IPS-NIHi11 (cell line): ENCODE measurements around the gene NTRK3.

Experiments used
- DNase-seq: peaks from one replicate; pipeline ENCODE4 v3.0.0; 2012; ENCODE audit warnings: mixed read lengths, low spot score

NTRK3 gene

GRCh38 chr15:88029696-88030095, 226.8 kb downstream of the NTRK3 start:
- DNase-seq, result no peak

DNA sequence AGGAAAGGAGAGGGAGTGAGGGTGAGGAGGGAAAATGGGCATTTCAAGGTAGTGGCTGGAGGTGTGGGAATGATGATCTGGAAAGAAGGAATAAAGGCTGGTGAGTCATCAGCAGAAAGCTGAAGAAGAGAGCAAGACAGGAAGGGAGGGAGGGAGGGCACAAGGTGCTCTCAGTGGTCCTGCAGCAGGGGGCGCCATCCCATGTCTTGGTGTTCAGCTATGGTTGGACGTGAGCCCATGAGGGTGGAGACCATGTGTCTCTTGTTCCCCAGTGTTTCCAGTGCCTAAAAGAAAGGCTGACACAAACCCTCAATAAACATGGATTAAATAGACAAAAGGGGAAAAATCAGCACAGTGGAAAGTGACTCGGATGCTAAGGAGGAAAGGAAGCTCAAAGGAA, 228.5 kb downstream of the NTRK3 start:
- DNase-seq, result peak; percentile 20

DNA sequence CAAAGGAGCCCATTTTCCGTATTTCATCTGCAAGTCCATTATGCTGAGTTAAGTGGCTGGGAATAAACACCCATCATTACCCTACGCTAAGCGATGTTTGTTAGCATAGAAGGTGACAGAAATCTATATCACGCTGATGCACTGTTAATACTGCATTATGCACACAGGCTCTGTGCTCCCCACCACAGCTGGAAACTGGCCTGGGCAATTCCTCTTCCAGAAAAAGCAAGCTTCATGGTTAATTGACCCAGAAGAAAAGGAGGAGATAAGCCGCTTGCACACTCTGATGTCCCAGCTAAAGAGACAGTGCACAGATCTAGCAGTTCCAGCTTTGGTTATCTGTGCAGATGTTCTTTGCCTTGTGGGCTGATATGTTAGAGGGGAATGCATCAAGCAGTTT, 232.6 kb downstream of the NTRK3 start:
- no peak for DNase-seq

DNA sequence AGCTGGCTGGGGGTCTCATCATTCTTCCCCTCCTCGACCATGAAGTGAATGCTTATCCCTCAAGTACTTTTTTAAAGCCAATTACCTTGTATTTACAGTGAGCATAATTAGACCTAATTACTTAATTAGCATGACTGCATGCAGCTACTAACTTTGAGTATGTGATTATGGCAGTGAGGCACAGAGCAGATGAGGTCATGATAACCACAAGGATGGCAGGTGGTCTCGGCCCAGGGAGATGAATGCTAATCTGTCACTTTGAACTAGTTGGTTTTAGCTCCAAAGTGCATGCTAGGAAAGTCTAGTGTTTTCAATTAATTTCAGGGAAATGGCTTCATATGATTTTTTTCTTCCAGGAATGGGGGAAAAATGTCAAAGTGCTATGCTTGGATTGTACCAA, 233.8 kb downstream of the NTRK3 start:
- no peak for DNase-seq

- no peak for DNase-seq
These were observed 234.9 kb downstream of the NTRK3 start for GRCh38 chr15:88021601-88022000.

DNA sequence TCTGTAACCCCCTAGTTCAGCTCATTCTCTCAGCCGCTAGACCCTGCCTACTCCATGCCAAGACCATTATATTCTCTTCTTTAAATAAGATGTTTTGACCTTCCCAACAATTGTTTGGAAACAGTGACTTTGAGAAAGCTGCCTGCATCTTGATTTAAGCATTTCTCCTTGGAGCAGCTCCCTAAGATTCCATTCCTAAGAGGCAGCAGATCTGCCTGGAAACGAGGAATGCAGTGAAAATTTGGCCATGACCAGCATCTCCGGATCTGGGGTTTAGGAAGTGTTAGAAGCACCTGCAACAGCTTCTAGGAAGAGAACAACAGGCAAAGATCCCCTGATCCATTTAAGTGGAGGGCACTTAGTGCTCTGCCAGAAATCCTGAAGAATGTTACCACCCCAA, 235.7 kb downstream of the NTRK3 start:
- no peak for DNase-seq

DNA sequence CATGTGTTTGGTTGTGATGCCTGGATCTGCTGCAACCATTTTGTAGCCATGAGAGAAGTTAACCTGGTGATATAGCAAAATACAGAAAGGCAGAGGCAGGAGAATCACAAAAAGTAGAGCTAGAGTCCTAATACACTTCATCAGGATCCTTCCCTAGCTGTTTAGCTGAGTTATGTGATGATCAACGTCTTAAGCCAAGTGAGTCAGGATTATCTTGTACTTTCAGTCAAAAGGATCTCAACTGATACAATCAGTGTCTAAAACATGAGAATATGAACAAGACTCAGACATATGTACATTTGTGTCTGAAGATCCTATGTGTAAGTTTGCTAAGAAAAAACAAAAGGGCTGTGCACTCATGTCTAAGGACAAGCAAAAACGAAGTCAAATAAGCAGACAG, 236.9 kb downstream of the NTRK3 start:
- DNase-seq, result no peak

GRCh38 chr15:88018869-88019641, 237.5 kb downstream of the NTRK3 start:
- no peak for DNase-seq

GRCh38 chr15:88017753-88018152, 238.8 kb downstream of the NTRK3 start:
- no peak for DNase-seq

- DNase-seq, result no peak
These were observed 240.1 kb downstream of the NTRK3 start for GRCh38 chr15:88016406-88016805.

GRCh38 chr15:88015228-88015860, 241.2 kb downstream of the NTRK3 start:
- peak; percentile 37 for DNase-seq

- DNase-seq, result no peak
These were observed 241.9 kb downstream of the NTRK3 start for GRCh38 chr15:88014454-88015160.

GRCh38 chr15:88013111-88013510, 243.4 kb downstream of the NTRK3 start:
- no peak for DNase-seq

DNA sequence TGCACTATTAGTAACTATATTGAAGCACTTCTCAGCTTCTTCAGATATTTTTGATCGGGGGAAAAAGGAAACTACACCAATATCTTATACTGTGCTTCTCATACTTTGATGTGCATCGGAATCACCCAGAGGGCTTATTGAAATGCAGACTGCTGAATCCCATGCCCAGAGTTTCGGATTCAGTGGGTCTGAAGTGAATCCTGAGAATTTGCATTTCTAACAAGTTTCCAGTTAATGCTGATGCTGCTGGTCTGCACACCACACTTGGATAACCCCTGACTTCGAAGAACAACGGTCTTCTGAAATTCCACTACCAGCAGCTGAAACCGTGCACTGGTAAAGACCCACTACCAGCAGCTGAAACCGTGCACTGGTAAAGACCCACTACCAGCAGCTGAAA, 243.9 kb downstream of the NTRK3 start:
- no peak for DNase-seq

DNA sequence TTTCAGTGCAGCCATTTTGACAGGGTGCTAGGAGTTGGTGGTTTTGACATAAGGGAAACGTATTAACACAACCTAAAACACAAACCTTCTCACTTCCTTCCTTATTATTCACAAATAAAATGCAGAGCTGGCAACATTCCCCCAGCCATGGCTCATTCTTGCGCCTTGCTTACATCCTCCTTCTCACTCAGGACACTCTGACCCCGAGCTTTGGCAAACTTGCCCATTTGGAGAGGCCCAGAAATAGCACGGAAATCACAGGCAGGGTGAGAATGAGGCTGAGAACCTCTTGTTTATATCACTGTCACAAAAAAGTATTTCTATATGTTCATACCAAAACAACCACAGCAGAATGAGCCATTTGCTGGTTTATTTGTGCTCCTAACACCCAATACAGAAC, 244.3 kb downstream of the NTRK3 start:
- DNase-seq, result no peak

- no peak for DNase-seq
These were observed 245.0 kb downstream of the NTRK3 start for GRCh38 chr15:88011533-88011932.

DNA sequence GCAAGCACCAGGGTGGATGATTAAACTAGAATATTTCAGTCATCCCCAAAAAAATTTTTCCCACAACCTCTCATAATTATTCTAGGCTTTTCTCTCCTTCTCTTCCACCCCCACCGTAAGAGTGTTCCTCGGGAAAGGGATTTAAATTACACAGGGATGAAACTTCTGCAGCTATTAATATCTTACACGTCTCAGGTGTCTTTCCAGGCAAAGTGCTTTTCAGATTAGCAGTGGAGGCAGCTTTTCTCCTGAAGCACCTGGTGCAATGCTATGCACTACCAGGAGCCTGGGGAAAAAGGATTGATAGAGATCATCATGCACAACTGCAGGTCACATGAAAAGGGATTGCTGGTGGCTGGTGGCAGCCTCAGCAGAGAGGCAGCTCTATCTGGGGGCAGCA, 250.4 kb downstream of the NTRK3 start:
- no peak for DNase-seq

DNA sequence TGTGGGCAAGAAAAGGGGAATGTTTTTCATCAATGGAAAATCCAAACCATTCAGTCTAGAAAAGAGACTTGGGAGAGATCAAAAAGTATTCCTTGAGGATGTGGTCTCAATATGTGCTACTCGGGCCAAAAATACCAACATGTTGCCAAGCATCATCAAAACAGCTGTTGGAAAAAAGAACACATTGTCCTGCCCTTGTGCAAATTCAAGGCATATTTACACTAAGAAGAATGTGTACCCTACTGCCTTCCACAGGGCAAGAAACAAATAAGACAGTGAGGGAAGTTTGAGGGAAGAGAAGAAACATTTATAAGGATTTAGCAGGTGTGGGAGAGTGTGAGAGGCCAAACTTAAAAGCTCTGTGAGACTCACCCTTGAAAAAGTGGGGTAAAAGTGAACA, 252.1 kb downstream of the NTRK3 start:
- no peak for DNase-seq

- DNase-seq, result peak; percentile 24
These were observed 252.8 kb downstream of the NTRK3 start for GRCh38 chr15:88003541-88004327.

- DNase-seq, result no peak
These were observed 253.8 kb downstream of the NTRK3 start for GRCh38 chr15:88002706-88003105.

- no peak for DNase-seq
These were observed 257.9 kb downstream of the NTRK3 start for GRCh38 chr15:87998630-87999029.

GRCh38 chr15:87986776-87987175, 269.8 kb downstream of the NTRK3 start:
- no peak for DNase-seq
